Gastrocnemius medialis (tissue), 4 donors: ENCODE results near the gene ADARB2.

Experiments used
- POLR2A ChIP-seq, 2 donors: fragments of 450-650 bp; IDR thresholded peaks; one replicate each; pipeline ENCODE4 v1.6.1; 2017; ENCODE audit warnings: antibody characterized with exemption in 2 of 2, mild to moderate bottlenecking in 2 of 2, moderate library complexity in 2 of 2
- TF ChIP-seq, protein P1 (sequence below), 5 experiments: fragments of 450-650 bp in 3 of 5; fragments of 200-600 bp in 2 of 5; sonication (generic) in 2 of 5; IDR thresholded peaks in 4 of 5; conservative IDR thresholded peaks in 1 of 5; 1 replicate in 4 of 5; 2 replicates in 1 of 5; pipeline ENCODE4 v1.5.1; 2016 to 2019; ENCODE audit warnings: antibody characterized with exemption in 5 of 5, mild to moderate bottlenecking in 3 of 5, moderate library complexity in 3 of 5

DNA sequence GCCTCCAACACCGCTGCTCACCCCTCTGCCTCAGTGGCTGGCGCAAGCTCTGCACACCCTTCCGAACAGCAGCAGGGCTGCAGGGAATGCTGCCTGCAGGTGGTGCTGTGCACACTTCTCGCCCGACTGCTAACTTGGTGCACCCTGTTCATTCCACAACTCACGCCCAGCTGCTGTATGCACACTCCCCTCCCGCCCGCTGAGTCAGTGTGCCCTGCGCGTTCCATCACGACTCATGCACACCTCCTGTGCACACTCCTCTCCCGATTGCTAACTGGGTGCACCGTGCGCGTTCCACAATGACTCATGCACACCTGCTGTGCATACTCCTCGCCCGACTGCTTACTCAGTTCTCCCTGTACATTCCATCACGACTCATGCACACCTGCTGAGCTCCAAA is 21.5 kb downstream of the ADARB2 start:
- no peak for TF ChIP-seq POLR2A (IDR thresholded peaks at IDR 0.05)
- TF ChIP-seq, protein P1, sequence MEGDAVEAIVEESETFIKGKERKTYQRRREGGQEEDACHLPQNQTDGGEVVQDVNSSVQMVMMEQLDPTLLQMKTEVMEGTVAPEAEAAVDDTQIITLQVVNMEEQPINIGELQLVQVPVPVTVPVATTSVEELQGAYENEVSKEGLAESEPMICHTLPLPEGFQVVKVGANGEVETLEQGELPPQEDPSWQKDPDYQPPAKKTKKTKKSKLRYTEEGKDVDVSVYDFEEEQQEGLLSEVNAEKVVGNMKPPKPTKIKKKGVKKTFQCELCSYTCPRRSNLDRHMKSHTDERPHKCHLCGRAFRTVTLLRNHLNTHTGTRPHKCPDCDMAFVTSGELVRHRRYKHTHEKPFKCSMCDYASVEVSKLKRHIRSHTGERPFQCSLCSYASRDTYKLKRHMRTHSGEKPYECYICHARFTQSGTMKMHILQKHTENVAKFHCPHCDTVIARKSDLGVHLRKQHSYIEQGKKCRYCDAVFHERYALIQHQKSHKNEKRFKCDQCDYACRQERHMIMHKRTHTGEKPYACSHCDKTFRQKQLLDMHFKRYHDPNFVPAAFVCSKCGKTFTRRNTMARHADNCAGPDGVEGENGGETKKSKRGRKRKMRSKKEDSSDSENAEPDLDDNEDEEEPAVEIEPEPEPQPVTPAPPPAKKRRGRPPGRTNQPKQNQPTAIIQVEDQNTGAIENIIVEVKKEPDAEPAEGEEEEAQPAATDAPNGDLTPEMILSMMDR (IDR thresholded peaks at IDR 0.05 in 4 of 5, conservative IDR thresholded peaks at IDR 0.05 in 1 of 5), result no peak
